Measurements from ENCODE around the gene STX11.

DNA sequence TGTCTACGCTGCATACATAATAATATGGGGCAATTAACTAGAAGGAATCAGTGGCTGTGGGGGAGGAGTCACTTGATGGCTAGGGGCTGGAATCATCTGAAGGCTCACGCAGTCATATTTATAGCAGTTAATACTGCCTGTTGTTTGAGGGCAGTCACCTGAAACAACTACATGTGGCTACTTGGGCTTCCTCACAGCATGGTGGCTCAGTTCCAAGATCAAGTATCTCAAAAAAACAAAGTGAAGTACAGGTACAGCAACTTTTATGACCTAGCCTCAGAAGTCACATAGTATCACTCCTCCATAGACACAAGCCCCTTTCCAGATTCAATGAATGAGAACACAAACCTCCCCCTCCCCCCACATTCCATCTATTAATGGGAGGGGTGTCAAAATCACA, 63.7 kb downstream of the STX11 start:
- no peak for TF ChIP-seq EZH2 (IDR thresholded peaks at IDR 0.05; ENCODE audit: insufficient read depth, poor library complexity, severe bottlenecking)
- TF ChIP-seq EZH2phosphoT487 (IDR thresholded peaks at IDR 0.05; ENCODE audit: insufficient read depth, low read depth) = no peak

All from GM23248 (cell line).